HL-60/S4 treated with phorbol 12-myristate 13-acetate at 8.2 ng/mL for 4 days and 3 days (cell line): ENCODE measurements around the gene FGF21.

Source experiments
- in situ Hi-C: fragments of 300-500 bp; cut with MboI; formaldehyde crosslinking; loops from 2 replicates; pipeline ENCODE4 v1.15.0; 2022; ENCODE audit warnings: low sequenced_read_pairs

The FGF21 gene

GRCh38 chr19:48784527-48784926, 29.2 kb downstream of the FGF21 start:
- in situ Hi-C loops = loop anchor here (25.0 kb wide), 1 partner anchor 178 kb away; the partner anchor contains the start of genes BAX and FTL

GRCh38 chr19:48786422-48786821, 31.1 kb downstream of the FGF21 start:
- in situ Hi-C loops = loop anchor here (25.0 kb wide), 1 partner anchor 176 kb away; the partner anchor contains the start of genes BAX and FTL

- in situ Hi-C loops = loop anchor here (25.0 kb wide), 1 partner anchor 175 kb away; the partner anchor contains the start of genes BAX and FTL
These were observed 32.0 kb downstream of the FGF21 start for GRCh38 chr19:48787331-48787730.

GRCh38 chr19:48793271-48793670, 37.9 kb downstream of the FGF21 start:
- in situ Hi-C loops = loop anchor here (25.0 kb wide), 1 partner anchor 169 kb away; the partner anchor contains the start of genes BAX and FTL

- in situ Hi-C loops = loop anchor here (25.0 kb wide), 1 partner anchor 168 kb away; the partner anchor contains the start of genes BAX and FTL
These were observed 39.0 kb downstream of the FGF21 start for GRCh38 chr19:48794291-48794690.

- in situ Hi-C loops = loop anchor here (25.0 kb wide), 1 partner anchor 167 kb away; the partner anchor contains the start of genes BAX and FTL
These were observed 39.8 kb downstream of the FGF21 start for GRCh38 chr19:48795055-48795684.

GRCh38 chr19:48795685-48796070, 40.4 kb downstream of the FGF21 start:
- in situ Hi-C loops = loop anchor here (25.0 kb wide), 1 partner anchor 167 kb away; the partner anchor contains the start of genes BAX and FTL

- in situ Hi-C loops = loop anchor here (25.0 kb wide), 1 partner anchor 166 kb away; the partner anchor contains the start of genes BAX and FTL
These were observed 41.2 kb downstream of the FGF21 start for GRCh38 chr19:48796298-48797083.

GRCh38 chr19:48797103-48797502, 41.8 kb downstream of the FGF21 start:
- in situ Hi-C loops = loop anchor here (25.0 kb wide), 1 partner anchor 165 kb away; the partner anchor contains the start of genes BAX and FTL

- in situ Hi-C loops = loop anchor here (25.0 kb wide), 1 partner anchor 163 kb away; the partner anchor contains the start of genes BAX and FTL
These were observed 43.6 kb downstream of the FGF21 start for GRCh38 chr19:48798937-48799336.

GRCh38 chr19:48799358-48800300, 44.3 kb downstream of the FGF21 start:
- in situ Hi-C loops = loop anchor here (25.0 kb wide), 1 partner anchor 163 kb away; the partner anchor contains the start of genes BAX and FTL

GRCh38 chr19:48802623-48803022, 47.3 kb downstream of the FGF21 start:
- in situ Hi-C loops = no loop called here

- in situ Hi-C loops = no loop called here
These were observed 49.2 kb downstream of the FGF21 start for GRCh38 chr19:48804496-48804895.

GRCh38 chr19:48805452-48805851, 50.1 kb downstream of the FGF21 start:
- in situ Hi-C loops = no loop called here

- in situ Hi-C loops = no loop called here
These were observed 51.1 kb downstream of the FGF21 start for GRCh38 chr19:48806518-48806817.

GRCh38 chr19:48806818-48807589, 51.7 kb downstream of the FGF21 start:
- in situ Hi-C loops = no loop called here

- in situ Hi-C loops = no loop called here
These were observed 52.4 kb downstream of the FGF21 start for GRCh38 chr19:48807590-48808308.
